Esophagus squamous epithelium (tissue), 4 donors: Measurements from ENCODE around the gene GJA3.

Source experiments
- POLR2A ChIP-seq, 4 donors: fragments of 450-650 bp; IDR thresholded peaks; one replicate each; pipeline ENCODE4 v1.6.1; 2017; ENCODE audit warnings: antibody characterized with exemption in 4 of 4, mild to moderate bottlenecking in 4 of 4, moderate library complexity in 3 of 4
- TF ChIP-seq, protein P1 (sequence below), 6 experiments: fragments of 450-650 bp in 4 of 6; fragments of 200-600 bp in 2 of 6; sonication (generic) in 2 of 6; IDR thresholded peaks; one replicate each; pipeline ENCODE4 v1.5.1; 2016 to 2019; ENCODE audit warnings: antibody characterized with exemption in 6 of 6, mild to moderate bottlenecking in 4 of 6, moderate library complexity in 4 of 6

DNA sequence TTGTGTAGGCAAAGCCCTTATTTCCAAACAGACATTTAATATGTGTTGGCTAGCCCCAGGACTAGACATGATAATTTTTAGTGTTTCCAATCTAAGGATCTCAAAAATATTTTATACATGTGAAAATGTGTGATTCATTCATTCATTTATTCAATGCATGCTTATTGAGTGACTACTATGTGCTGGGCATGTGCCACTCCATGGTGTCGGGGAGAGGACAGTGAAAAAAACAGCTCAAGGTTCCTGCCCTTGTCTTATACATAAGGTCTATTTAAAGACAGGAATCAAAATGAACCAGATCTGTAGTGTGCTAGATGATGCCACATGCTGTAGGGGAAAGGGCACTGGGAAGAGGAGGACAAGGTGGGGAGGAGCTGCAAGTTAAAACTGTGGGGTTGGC lies 36.5 kb downstream of the GJA3 start:
- TF ChIP-seq, protein P1, sequence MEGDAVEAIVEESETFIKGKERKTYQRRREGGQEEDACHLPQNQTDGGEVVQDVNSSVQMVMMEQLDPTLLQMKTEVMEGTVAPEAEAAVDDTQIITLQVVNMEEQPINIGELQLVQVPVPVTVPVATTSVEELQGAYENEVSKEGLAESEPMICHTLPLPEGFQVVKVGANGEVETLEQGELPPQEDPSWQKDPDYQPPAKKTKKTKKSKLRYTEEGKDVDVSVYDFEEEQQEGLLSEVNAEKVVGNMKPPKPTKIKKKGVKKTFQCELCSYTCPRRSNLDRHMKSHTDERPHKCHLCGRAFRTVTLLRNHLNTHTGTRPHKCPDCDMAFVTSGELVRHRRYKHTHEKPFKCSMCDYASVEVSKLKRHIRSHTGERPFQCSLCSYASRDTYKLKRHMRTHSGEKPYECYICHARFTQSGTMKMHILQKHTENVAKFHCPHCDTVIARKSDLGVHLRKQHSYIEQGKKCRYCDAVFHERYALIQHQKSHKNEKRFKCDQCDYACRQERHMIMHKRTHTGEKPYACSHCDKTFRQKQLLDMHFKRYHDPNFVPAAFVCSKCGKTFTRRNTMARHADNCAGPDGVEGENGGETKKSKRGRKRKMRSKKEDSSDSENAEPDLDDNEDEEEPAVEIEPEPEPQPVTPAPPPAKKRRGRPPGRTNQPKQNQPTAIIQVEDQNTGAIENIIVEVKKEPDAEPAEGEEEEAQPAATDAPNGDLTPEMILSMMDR (IDR thresholded peaks at IDR 0.05) = no peak
- no peak for TF ChIP-seq POLR2A (IDR thresholded peaks at IDR 0.05)
